GM23338 (cell line): ENCODE data around the gene MYL5. TPM values are rescaled to one million over a fixed set of nuclear protein-coding genes. Genes with fewer than 3 reads are reported as not detected.

Experiments used
- ATAC-seq: fragments of 200-7000 bp; cut with Tn5 transposase; 3 replicates; pipeline ENCODE4 v1.9.1; 2020
- DNase-seq: peaks from one replicate; pipeline ENCODE4 v3.0.0-alpha.2; 2015; ENCODE audit warnings: low spot score
- H2AFZ ChIP-seq: fragments of 200-600 bp; sonication (generic); 2 replicates; pipeline ENCODE4 v1.8.0; 2016; ENCODE audit warnings: antibody characterized with exemption, mild to moderate bottlenecking, moderate library complexity
- H3F3A ChIP-seq: fragments of 200-600 bp; sonication (generic); replicated peaks from 2 replicates; pipeline ENCODE4 v1.8.0; 2017; ENCODE audit warnings: antibody characterized with exemption, mixed run types, low read depth
- H3K27ac ChIP-seq: fragments of 200-600 bp; sonication (generic); 2 replicates; pipeline ENCODE4 v1.6.1; 2016; ENCODE audit warnings: low read depth
- H3K27me3 ChIP-seq: fragments of 200-600 bp; sonication (generic); 2 replicates; pipeline ENCODE4 v1.8.0; 2016; ENCODE audit warnings: mild to moderate bottlenecking, mixed run types, moderate library complexity; ENCODE audit not compliant: insufficient read depth
- H3K36me3 ChIP-seq: fragments of 200-600 bp; sonication (generic); 2 replicates; pipeline ENCODE4 v1.8.0; 2016; ENCODE audit warnings: mild to moderate bottlenecking; ENCODE audit not compliant: insufficient read depth
- H3K4me1 ChIP-seq: fragments of 200-600 bp; sonication (generic); 2 replicates; pipeline ENCODE4 v1.8.0; 2016; ENCODE audit warnings: mild to moderate bottlenecking, moderate library complexity; ENCODE audit not compliant: insufficient read depth
- H3K4me2 ChIP-seq: fragments of 200-600 bp; sonication (generic); 2 replicates; pipeline ENCODE4 v1.7.1; 2017; ENCODE audit warnings: mixed run types
- H3K4me3 ChIP-seq: fragments of 200-600 bp; sonication (generic); 2 replicates; pipeline ENCODE4 v1.6.1; 2016; ENCODE audit warnings: mixed run types
- H3K79me2 ChIP-seq: fragments of 200-600 bp; sonication (generic); replicated peaks from 2 replicates; pipeline ENCODE4 v1.8.0; 2017; ENCODE audit warnings: mild to moderate bottlenecking; ENCODE audit not compliant: insufficient read depth
- H3K9me2 ChIP-seq: fragments of 200-600 bp; sonication (generic); 2 replicates; pipeline ENCODE4 v1.8.0; 2017; ENCODE audit not compliant: insufficient read depth
- H4K20me1 ChIP-seq: fragments of 200-600 bp; sonication (generic); replicated peaks from 2 replicates; pipeline ENCODE4 v1.8.0; 2017; ENCODE audit warnings: mild to moderate bottlenecking; ENCODE audit not compliant: insufficient read depth
- H3K27ac Mint-ChIP-seq: 2 replicates; pipeline ENCODE4 v1.8.0; 2020; ENCODE audit warnings: inconsistent platforms, mild to moderate bottlenecking, moderate library complexity, mixed read lengths
- H3K27me3 Mint-ChIP-seq: 3 replicates; pipeline ENCODE4 v1.8.0; 2022; ENCODE audit warnings: low read depth, mild to moderate bottlenecking, moderate library complexity, mixed read lengths, inconsistent platforms; ENCODE audit not compliant: insufficient read depth, poor library complexity
- H3K36me3 Mint-ChIP-seq: 3 replicates; pipeline ENCODE4 v1.8.0; 2021; ENCODE audit warnings: low read depth, mild to moderate bottlenecking, inconsistent platforms, moderate library complexity, mixed read lengths
- H3K4me1 Mint-ChIP-seq: 3 replicates; pipeline ENCODE4 v1.8.0; 2020; ENCODE audit warnings: mild to moderate bottlenecking, inconsistent platforms, mixed read lengths
- H3K4me3 Mint-ChIP-seq: 3 replicates; pipeline ENCODE4 v1.8.0; 2021; ENCODE audit warnings: moderate library complexity, mild to moderate bottlenecking, inconsistent platforms, mixed read lengths
- H3K9me3 Mint-ChIP-seq: 3 replicates; pipeline ENCODE4 v1.8.0; 2020; ENCODE audit warnings: moderate library complexity, mild to moderate bottlenecking, inconsistent platforms, mixed read lengths
- CREB1 ChIP-seq: fragments of 250-450 bp; sonication (Bioruptor Pico); IDR thresholded peaks from 2 replicates; pipeline ENCODE4 v1.5.0; 2020; ENCODE audit warnings: low read depth, mild to moderate bottlenecking, moderate library complexity
- EZH2 ChIP-seq: fragments of 200-600 bp; sonication (generic); IDR thresholded peaks from one replicate; pipeline ENCODE4 v1.8.0; 2017; ENCODE audit warnings: antibody characterized with exemption, mild to moderate bottlenecking, low read depth; ENCODE audit not compliant: unreplicated experiment
- EZH2phosphoT487 ChIP-seq: fragments of 200-600 bp; sonication (generic); IDR thresholded peaks from one replicate; pipeline ENCODE4 v1.8.1; 2018; ENCODE audit warnings: antibody characterized with exemption; ENCODE audit not compliant: unreplicated experiment
- JUNB ChIP-seq: IDR thresholded peaks from one replicate; pipeline ENCODE4 v1.6.1; 2016; ENCODE audit warnings: antibody characterized with exemption; ENCODE audit not compliant: unreplicated experiment
- NANOG ChIP-seq: IDR thresholded peaks from 2 replicates; pipeline ENCODE4 v1.6.1; 2016; ENCODE audit warnings: antibody characterized with exemption, borderline replicate concordance
- POLR2AphosphoS5 ChIP-seq: IDR thresholded peaks from 2 replicates; pipeline ENCODE4 v1.6.1; 2016; ENCODE audit warnings: antibody characterized with exemption, low read depth
- STAT1 ChIP-seq: IDR thresholded peaks from one replicate; pipeline ENCODE4 v1.6.1; 2016; ENCODE audit warnings: antibody characterized with exemption; ENCODE audit not compliant: unreplicated experiment
- ZNF114 ChIP-seq: fragments of 250-450 bp; sonication (Bioruptor Pico); IDR thresholded peaks from 2 replicates; pipeline ENCODE4 v1.5.0; 2020; ENCODE audit warnings: mild to moderate bottlenecking, moderate library complexity
- ZNF331 ChIP-seq: fragments of 250-450 bp; sonication (Bioruptor Pico); IDR thresholded peaks from 2 replicates; pipeline ENCODE4 v1.5.0; 2020; ENCODE audit warnings: low read depth, mild to moderate bottlenecking, moderate library complexity
- polyA plus RNA-seq: library from polyadenylated mRNA; unstranded; fragments of >200 nt; fragmentation: Nextera tagmentation; extraction: Ambion mirVana; gene quantifications from 2 replicates; pipeline ENCODE4 v1.2.1, GENCODE V29; 2016
- total RNA-seq: library from RNA; depleted of rRNA; stranded (reverse); fragments of >200 nt; shearing (Covaris generic); gene quantifications from 2 replicates; pipeline ENCODE4 v1.2.3, GENCODE V29; 2014
- TF ChIP-seq, protein P1 (sequence below), 2 experiments: fragments of 200-600 bp in 1 of 2; sonication (generic) in 1 of 2; conservative IDR thresholded peaks; 2 replicates each; pipeline versions ENCODE4 v1.5.1 to v1.6.1; 2016 to 2017; ENCODE audit warnings: antibody characterized with exemption in 2 of 2, low read depth in 2 of 2, mild to moderate bottlenecking in 2 of 2, moderate library complexity in 1 of 2
- TF ChIP-seq, protein P2 (sequence below): fragments of 250-450 bp; sonication (Bioruptor Pico); IDR thresholded peaks from 2 replicates; pipeline ENCODE4 v1.5.0; 2020; ENCODE audit warnings: mild to moderate bottlenecking, moderate library complexity
- TF ChIP-seq, protein P3 (sequence below): IDR thresholded peaks from 2 replicates; pipeline ENCODE4 v1.6.1; 2016; ENCODE audit warnings: antibody characterized with exemption

MYL5 gene
- total and polyA plus RNA-seq, 2 experiments from 2014 or later, result 3.0 to 4.4 TPM

DNA sequence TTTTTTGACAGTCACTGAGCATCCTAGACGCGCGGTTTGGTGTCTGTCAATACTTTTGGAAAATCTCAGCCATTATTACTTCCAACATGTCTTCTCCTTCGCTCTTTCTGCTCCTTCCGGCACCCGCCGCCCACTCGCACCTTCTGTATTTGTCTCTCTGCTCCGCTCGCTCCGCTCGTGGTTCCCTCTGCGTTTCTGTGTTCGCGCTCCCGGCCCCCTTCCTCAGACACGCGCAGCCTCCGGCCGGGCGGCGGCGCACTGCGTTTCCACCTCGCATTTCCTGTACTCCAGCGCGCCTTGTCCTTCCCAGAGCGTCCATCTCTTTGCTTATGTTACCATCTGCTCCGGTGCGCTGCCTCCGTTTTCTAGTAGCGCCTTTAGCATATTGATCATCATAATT lies 27.9 kb upstream of the MYL5 start (continued):
- TF ChIP-seq, protein P1, sequence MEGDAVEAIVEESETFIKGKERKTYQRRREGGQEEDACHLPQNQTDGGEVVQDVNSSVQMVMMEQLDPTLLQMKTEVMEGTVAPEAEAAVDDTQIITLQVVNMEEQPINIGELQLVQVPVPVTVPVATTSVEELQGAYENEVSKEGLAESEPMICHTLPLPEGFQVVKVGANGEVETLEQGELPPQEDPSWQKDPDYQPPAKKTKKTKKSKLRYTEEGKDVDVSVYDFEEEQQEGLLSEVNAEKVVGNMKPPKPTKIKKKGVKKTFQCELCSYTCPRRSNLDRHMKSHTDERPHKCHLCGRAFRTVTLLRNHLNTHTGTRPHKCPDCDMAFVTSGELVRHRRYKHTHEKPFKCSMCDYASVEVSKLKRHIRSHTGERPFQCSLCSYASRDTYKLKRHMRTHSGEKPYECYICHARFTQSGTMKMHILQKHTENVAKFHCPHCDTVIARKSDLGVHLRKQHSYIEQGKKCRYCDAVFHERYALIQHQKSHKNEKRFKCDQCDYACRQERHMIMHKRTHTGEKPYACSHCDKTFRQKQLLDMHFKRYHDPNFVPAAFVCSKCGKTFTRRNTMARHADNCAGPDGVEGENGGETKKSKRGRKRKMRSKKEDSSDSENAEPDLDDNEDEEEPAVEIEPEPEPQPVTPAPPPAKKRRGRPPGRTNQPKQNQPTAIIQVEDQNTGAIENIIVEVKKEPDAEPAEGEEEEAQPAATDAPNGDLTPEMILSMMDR (conservative IDR thresholded peaks at IDR 0.05; ENCODE audit: low read depth in 2 of 2), result no peak
- no peak for TF ChIP-seq EZH2phosphoT487

DNA sequence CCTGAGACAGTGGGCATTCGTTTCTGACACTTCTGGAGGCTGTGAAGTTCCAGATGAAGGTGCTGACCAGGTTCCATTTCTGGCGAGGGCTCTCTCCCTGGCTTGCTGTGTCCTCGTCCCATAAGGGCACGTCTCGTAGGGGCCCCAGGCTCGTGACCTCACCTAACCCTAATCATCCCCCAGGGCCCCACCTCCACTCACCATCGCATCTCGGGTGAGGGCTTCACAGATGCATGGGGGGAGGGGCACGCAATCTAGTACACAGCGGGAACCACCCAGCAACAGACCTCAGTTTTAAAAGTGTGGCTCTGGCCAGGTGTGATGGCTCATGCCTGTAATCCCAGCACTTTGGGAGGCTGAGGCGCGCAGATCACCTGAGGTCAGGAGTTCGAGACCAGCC lies 26.9 kb upstream of the MYL5 start:
- Mint-ChIP-seq H3K36me3 (no peaks in the 10 kb centered on the region), H3K27ac (no peak overlapping the region), H3K4me3 (no peak overlapping the region), H3K4me1 (peaks cover 14% of the 10 kb centered on the region; the same call in 2 of the 3 replicates), H3K27me3 (peaks cover 26% of the 10 kb centered on the region), H3K9me3 (peaks cover 8% of the 10 kb centered on the region; the same call in 2 of the 3 replicates)
- no peaks in the 10 kb centered on the region for H3K79me2 ChIP-seq
- H3K4me3 ChIP-seq, result no peak overlapping the region
- ATAC-seq, result no peak; the same call in 2 of the 3 replicates
- no peaks in the 10 kb centered on the region for H3K36me3 ChIP-seq
- no peaks in the 10 kb centered on the region for H3F3A ChIP-seq
- DNase-seq, result no peak
- 0 out of 2 replicates have a peak, but pooled peaks cover 3% of the 10 kb centered on the region for H3K27me3 ChIP-seq
- no peaks in the 10 kb centered on the region for H3K9me2 ChIP-seq
- H3K4me2 ChIP-seq, result no peak overlapping the region
- no peak overlapping the region for H2AFZ ChIP-seq
- H3K27ac ChIP-seq, result no peak overlapping the region
- H4K20me1 ChIP-seq, result no peaks in the 10 kb centered on the region
- no peaks in the 10 kb centered on the region for H3K4me1 ChIP-seq
- TF ChIP-seq CREB1 (no peak), EZH2 (no peak), JUNB (no peak), NANOG (no peak), POLR2AphosphoS5 (no peak), ZNF331 (CRISPR knock-in tag) (no peak), ZNF114 (CRISPR knock-in tag) (no peak), EZH2phosphoT487 (no peak), STAT1 (no peak)
- TF ChIP-seq, protein P1 (conservative IDR thresholded peaks at IDR 0.05; ENCODE audit: low read depth in 2 of 2), result no peak
- TF ChIP-seq, protein P2, sequence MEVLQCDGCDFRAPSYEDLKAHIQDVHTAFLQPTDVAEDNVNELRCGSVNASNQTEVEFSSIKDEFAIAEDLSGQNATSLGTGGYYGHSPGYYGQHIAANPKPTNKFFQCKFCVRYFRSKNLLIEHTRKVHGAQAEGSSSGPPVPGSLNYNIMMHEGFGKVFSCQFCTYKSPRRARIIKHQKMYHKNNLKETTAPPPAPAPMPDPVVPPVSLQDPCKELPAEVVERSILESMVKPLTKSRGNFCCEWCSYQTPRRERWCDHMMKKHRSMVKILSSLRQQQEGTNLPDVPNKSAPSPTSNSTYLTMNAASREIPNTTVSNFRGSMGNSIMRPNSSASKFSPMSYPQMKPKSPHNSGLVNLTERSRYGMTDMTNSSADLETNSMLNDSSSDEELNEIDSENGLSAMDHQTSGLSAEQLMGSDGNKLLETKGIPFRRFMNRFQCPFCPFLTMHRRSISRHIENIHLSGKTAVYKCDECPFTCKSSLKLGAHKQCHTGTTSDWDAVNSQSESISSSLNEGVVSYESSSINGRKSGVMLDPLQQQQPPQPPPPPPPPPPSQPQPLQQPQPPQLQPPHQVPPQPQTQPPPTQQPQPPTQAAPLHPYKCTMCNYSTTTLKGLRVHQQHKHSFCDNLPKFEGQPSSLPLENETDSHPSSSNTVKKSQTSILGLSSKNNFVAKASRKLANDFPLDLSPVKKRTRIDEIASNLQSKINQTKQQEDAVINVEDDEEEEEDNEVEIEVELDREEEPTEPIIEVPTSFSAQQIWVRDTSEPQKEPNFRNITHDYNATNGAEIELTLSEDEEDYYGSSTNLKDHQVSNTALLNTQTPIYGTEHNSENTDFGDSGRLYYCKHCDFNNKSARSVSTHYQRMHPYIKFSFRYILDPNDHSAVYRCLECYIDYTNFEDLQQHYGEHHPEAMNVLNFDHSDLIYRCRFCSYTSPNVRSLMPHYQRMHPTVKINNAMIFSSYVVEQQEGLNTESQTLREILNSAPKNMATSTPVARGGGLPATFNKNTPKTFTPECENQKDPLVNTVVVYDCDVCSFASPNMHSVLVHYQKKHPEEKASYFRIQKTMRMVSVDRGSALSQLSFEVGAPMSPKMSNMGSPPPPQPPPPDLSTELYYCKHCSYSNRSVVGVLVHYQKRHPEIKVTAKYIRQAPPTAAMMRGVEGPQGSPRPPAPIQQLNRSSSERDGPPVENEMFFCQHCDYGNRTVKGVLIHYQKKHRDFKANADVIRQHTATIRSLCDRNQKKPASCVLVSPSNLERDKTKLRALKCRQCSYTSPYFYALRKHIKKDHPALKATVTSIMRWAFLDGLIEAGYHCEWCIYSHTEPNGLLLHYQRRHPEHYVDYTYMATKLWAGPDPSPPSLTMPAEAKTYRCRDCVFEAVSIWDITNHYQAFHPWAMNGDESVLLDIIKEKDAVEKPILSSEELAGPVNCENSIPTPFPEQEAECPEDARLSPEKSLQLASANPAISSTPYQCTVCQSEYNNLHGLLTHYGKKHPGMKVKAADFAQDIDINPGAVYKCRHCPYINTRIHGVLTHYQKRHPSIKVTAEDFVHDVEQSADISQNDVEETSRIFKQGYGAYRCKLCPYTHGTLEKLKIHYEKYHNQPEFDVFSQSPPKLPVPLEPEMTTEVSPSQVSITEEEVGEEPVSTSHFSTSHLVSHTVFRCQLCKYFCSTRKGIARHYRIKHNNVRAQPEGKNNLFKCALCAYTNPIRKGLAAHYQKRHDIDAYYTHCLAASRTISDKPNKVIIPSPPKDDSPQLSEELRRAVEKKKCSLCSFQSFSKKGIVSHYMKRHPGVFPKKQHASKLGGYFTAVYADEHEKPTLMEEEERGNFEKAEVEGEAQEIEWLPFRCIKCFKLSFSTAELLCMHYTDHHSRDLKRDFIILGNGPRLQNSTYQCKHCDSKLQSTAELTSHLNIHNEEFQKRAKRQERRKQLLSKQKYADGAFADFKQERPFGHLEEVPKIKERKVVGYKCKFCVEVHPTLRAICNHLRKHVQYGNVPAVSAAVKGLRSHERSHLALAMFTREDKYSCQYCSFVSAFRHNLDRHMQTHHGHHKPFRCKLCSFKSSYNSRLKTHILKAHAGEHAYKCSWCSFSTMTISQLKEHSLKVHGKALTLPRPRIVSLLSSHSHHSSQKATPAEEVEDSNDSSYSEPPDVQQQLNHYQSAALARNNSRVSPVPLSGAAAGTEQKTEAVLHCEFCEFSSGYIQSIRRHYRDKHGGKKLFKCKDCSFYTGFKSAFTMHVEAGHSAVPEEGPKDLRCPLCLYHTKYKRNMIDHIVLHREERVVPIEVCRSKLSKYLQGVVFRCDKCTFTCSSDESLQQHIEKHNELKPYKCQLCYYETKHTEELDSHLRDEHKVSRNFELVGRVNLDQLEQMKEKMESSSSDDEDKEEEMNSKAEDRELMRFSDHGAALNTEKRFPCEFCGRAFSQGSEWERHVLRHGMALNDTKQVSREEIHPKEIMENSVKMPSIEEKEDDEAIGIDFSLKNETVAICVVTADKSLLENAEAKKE (CRISPR knock-in tag), result no peak
- TF ChIP-seq, protein P3, sequence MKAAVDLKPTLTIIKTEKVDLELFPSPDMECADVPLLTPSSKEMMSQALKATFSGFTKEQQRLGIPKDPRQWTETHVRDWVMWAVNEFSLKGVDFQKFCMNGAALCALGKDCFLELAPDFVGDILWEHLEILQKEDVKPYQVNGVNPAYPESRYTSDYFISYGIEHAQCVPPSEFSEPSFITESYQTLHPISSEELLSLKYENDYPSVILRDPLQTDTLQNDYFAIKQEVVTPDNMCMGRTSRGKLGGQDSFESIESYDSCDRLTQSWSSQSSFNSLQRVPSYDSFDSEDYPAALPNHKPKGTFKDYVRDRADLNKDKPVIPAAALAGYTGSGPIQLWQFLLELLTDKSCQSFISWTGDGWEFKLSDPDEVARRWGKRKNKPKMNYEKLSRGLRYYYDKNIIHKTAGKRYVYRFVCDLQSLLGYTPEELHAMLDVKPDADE, result no peak
